Mesenchymal stem cell (in vitro differentiated cells and primary cell): ENCODE results near the gene SYTL2.

Source experiments
- DNase-seq: peaks from one replicate; pipeline ENCODE4 v3.0.0-alpha.2; 2013
- H2AFZ ChIP-seq: one replicate; pipeline ENCODE4 v1.6.1; 2013; ENCODE audit warnings: low read depth, mild to moderate bottlenecking, control low read depth, inconsistent platforms, low read length, moderate library complexity
- H2AK5ac ChIP-seq: 2 replicates; pipeline ENCODE4 v1.6.1; 2013; ENCODE audit warnings: low read length, moderate library complexity, mild to moderate bottlenecking, inconsistent platforms; ENCODE audit not compliant: severe bottlenecking
- H2BK120ac ChIP-seq: one replicate; pipeline ENCODE4 v1.6.1; 2013; ENCODE audit warnings: low read depth, mild to moderate bottlenecking, inconsistent platforms, low read length, moderate library complexity
- H2BK12ac ChIP-seq, 2 experiments: one replicate each; pipeline ENCODE4 v1.6.1; 2013; ENCODE audit warnings: inconsistent platforms in 2 of 2, low read length in 2 of 2, mild to moderate bottlenecking in 2 of 2, moderate library complexity in 2 of 2, control low read depth in 1 of 2
- H2BK15ac ChIP-seq: one replicate; pipeline ENCODE4 v1.6.1; 2013; ENCODE audit warnings: mild to moderate bottlenecking, low read depth, inconsistent platforms; ENCODE audit not compliant: poor library complexity, severe bottlenecking
- H2BK5ac ChIP-seq: 2 replicates; pipeline ENCODE4 v1.6.1; 2013; ENCODE audit warnings: low read depth, mild to moderate bottlenecking, low read length, control low read depth, inconsistent platforms; ENCODE audit not compliant: poor library complexity, severe bottlenecking
- H3K14ac ChIP-seq, 2 experiments: one replicate each; pipeline ENCODE4 v1.6.1; 2013; ENCODE audit warnings: inconsistent platforms in 2 of 2, low read length in 2 of 2, control low read depth in 1 of 2, mild to moderate bottlenecking in 1 of 2, moderate library complexity in 1 of 2
- H3K18ac ChIP-seq, 2 experiments: one replicate each; pipeline ENCODE4 v1.6.1; 2013; ENCODE audit warnings: inconsistent platforms in 2 of 2, low read length in 2 of 2, control low read depth in 1 of 2, low read depth in 1 of 2, mild to moderate bottlenecking in 1 of 2
- H3K23ac ChIP-seq, 2 experiments: one replicate each; pipeline ENCODE4 v1.6.1; 2013; ENCODE audit warnings: inconsistent platforms in 2 of 2, low read length in 2 of 2, mild to moderate bottlenecking in 2 of 2, moderate library complexity in 2 of 2, control low read depth in 1 of 2
- H3K27ac ChIP-seq: 2 replicates; pipeline ENCODE4 v1.5.1; 2013; ENCODE audit warnings: mild to moderate bottlenecking, moderate library complexity, low read length, control low read depth, inconsistent platforms; ENCODE audit not compliant: poor library complexity, severe bottlenecking
- H3K27me3 ChIP-seq, 2 experiments: 2 replicates each; pipeline versions ENCODE4 v1.6.1 to v1.7.0; 2013; ENCODE audit warnings: low read length in 2 of 2, mild to moderate bottlenecking in 2 of 2, moderate library complexity in 2 of 2, control low read depth in 1 of 2, inconsistent platforms in 1 of 2; ENCODE audit not compliant: control insufficient read depth in 1 of 2, insufficient read depth in 1 of 2
- H3K36me3 ChIP-seq, 2 experiments: 2 replicates each; pipeline versions ENCODE4 v1.6.1 to v1.7.0; 2013; ENCODE audit warnings: low read length in 2 of 2, control low read depth in 1 of 2, inconsistent platforms in 1 of 2, low read depth in 1 of 2, mild to moderate bottlenecking in 1 of 2; ENCODE audit not compliant: insufficient read depth in 2 of 2, control insufficient read depth in 1 of 2
- H3K4ac ChIP-seq, 2 experiments: one replicate each; pipeline ENCODE4 v1.6.1; 2013; ENCODE audit warnings: inconsistent platforms in 2 of 2, low read length in 2 of 2, mild to moderate bottlenecking in 2 of 2, moderate library complexity in 2 of 2, control low read depth in 1 of 2, low read depth in 1 of 2
- H3K4me1 ChIP-seq: 2 replicates; pipeline ENCODE4 v1.6.1; 2013; ENCODE audit warnings: low read depth, low read length, control low read depth; ENCODE audit not compliant: control insufficient read depth, insufficient read depth
- H3K4me2 ChIP-seq: 2 replicates; pipeline ENCODE4 v1.6.1; 2013; ENCODE audit warnings: low read length, mild to moderate bottlenecking, inconsistent platforms; ENCODE audit not compliant: poor library complexity, severe bottlenecking
- H3K4me3 ChIP-seq, 2 experiments: 2 replicates each; pipeline versions ENCODE4 v1.5.1 to v1.7.0; 2013; ENCODE audit warnings: low read length in 2 of 2, mild to moderate bottlenecking in 2 of 2, control low read depth in 1 of 2, low read depth in 1 of 2; ENCODE audit not compliant: insufficient read depth in 1 of 2
- H3K79me1 ChIP-seq: replicated peaks from 2 replicates; pipeline ENCODE4 v1.6.1; 2013; ENCODE audit warnings: mild to moderate bottlenecking, control low read depth, low read length, inconsistent platforms; ENCODE audit not compliant: poor library complexity, severe bottlenecking
- H3K9ac ChIP-seq: 2 replicates; pipeline ENCODE4 v1.7.0; 2013; ENCODE audit warnings: mild to moderate bottlenecking, low read length, moderate library complexity
- H3K9me3 ChIP-seq: 2 replicates; pipeline ENCODE4 v1.7.0; 2013; ENCODE audit warnings: mild to moderate bottlenecking, low read length; ENCODE audit not compliant: control insufficient read depth
- H4K8ac ChIP-seq: one replicate; pipeline ENCODE4 v1.6.1; 2013; ENCODE audit warnings: inconsistent platforms, mild to moderate bottlenecking, low read length, moderate library complexity
- H4K91ac ChIP-seq: one replicate; pipeline ENCODE4 v1.6.1; 2013; ENCODE audit warnings: mild to moderate bottlenecking, low read length, inconsistent platforms
- WGBS: methylation state at CpG from one replicate; pipeline ENCODE4 v1.1.7; 2013; ENCODE audit warnings: mixed read lengths; 5-methylcytosine and 5-hydroxymethylcytosine counted together

The SYTL2 gene

GRCh38 chr11:85848556-85848955 is 37.6 kb upstream of the SYTL2 start:
- no peak overlapping the region for H2BK120ac ChIP-seq
- no peak overlapping the region for H4K91ac ChIP-seq
- H3K4me2 ChIP-seq: no peak overlapping the region
- no peaks in the 10 kb centered on the region for H3K79me1 ChIP-seq
- no peak for DNase-seq
- H3K9me3 ChIP-seq: peaks cover 2% of the 10 kb centered on the region
- no peak overlapping the region for H3K18ac ChIP-seq
- H3K27me3 ChIP-seq: no peaks in the 10 kb centered on the region
- H3K9ac ChIP-seq: no peak overlapping the region
- H2AK5ac ChIP-seq: no peak overlapping the region
- no peak overlapping the region for H2BK15ac ChIP-seq
- no peak overlapping the region for H3K14ac ChIP-seq
- no peak overlapping the region for H3K27ac ChIP-seq
- peaks cover 1% of the 10 kb centered on the region for H3K4me1 ChIP-seq
- no peak overlapping the region for H3K23ac ChIP-seq
- no peak overlapping the region for H2AFZ ChIP-seq
- H3K4me3 ChIP-seq: no peak overlapping the region
- WGBS: no CpG with 5 or more reads among the region's 2 CpGs
- H4K8ac ChIP-seq: no peak overlapping the region
- H2BK12ac ChIP-seq: no peak overlapping the region
- H3K4ac ChIP-seq: no peak overlapping the region
- peaks cover 0 to 4% of the 10 kb centered on the region in 2 experiments for H3K36me3 ChIP-seq
- H2BK5ac ChIP-seq: no peak overlapping the region

GRCh38 chr11:85848006-85848405 is 37.1 kb upstream of the SYTL2 start:
- Histone ChIP-seq H3K27me3 (no peaks in the 10 kb centered on the region), H4K8ac (no peak overlapping the region), H3K4ac (no peak overlapping the region), H3K4me1 (peaks cover 1% of the 10 kb centered on the region), H3K4me2 (no peak overlapping the region), H4K91ac (no peak overlapping the region), H3K36me3 (peaks cover 0 to 4% of the 10 kb centered on the region in 2 experiments), H3K18ac (no peak overlapping the region), H3K14ac (no peak overlapping the region), H2BK120ac (no peak overlapping the region), H2BK5ac (no peak overlapping the region), H3K79me1 (no peaks in the 10 kb centered on the region), H3K27ac (no peak overlapping the region), H3K9me3 (peaks cover 2% of the 10 kb centered on the region), H3K9ac (no peak overlapping the region), H2BK12ac (no peak overlapping the region), H2AFZ (no peak overlapping the region), H2AK5ac (no peak overlapping the region), H2BK15ac (no peak overlapping the region), H3K23ac (no peak overlapping the region), H3K4me3 (no peak overlapping the region)
- WGBS: 72% methylated on average over 2 of the region's 3 CpGs
- DNase-seq: no peak

- no peak overlapping the region for H3K4me3 ChIP-seq
- H2BK5ac ChIP-seq: no peak overlapping the region
- no peak overlapping the region for H3K27ac ChIP-seq
- no peak overlapping the region for H2BK12ac ChIP-seq
- H3K79me1 ChIP-seq: no peaks in the 10 kb centered on the region
- H3K4me1 ChIP-seq: peaks cover 1% of the 10 kb centered on the region
- H4K91ac ChIP-seq: no peak overlapping the region
- no peak overlapping the region for H3K9ac ChIP-seq
- no peak overlapping the region for H4K8ac ChIP-seq
- H2AFZ ChIP-seq: no peak overlapping the region
- H3K9me3 ChIP-seq: peaks cover 2% of the 10 kb centered on the region
- no peak overlapping the region for H3K4me2 ChIP-seq
- DNase-seq: no peak
- H3K36me3 ChIP-seq: peaks cover 0 to 3% of the 10 kb centered on the region in 2 experiments
- H3K18ac ChIP-seq: no peak overlapping the region
- no peak overlapping the region for H3K23ac ChIP-seq
- H2BK120ac ChIP-seq: no peak overlapping the region
- no peak overlapping the region for H3K14ac ChIP-seq
- H2AK5ac ChIP-seq: no peak overlapping the region
- no peaks in the 10 kb centered on the region for H3K27me3 ChIP-seq
- no peak overlapping the region for H2BK15ac ChIP-seq
- H3K4ac ChIP-seq: no peak overlapping the region
Measured at GRCh38 chr11:85847436-85847835, 36.5 kb upstream of the SYTL2 start.

GRCh38 chr11:85845124-85845631 is 34.2 kb upstream of the SYTL2 start:
- WGBS: 100% methylated on average over 1 of the region's 1 CpG

More at GRCh38 chr11:85845124-85845631, 34.2 kb upstream of the SYTL2 start:
- Histone ChIP-seq H4K8ac (no peak overlapping the region), H3K9ac (no peak overlapping the region), H4K91ac (no peak overlapping the region), H3K18ac (no peak overlapping the region), H3K79me1 (no peaks in the 10 kb centered on the region), H3K4me2 (no peak overlapping the region), H3K4me1 (peaks cover 1% of the 10 kb centered on the region), H3K4ac (no peak overlapping the region), H2BK15ac (no peak overlapping the region), H2BK12ac (no peak overlapping the region), H2AFZ (no peak overlapping the region), H3K23ac (no peak overlapping the region), H3K14ac (no peak overlapping the region), H2BK5ac (no peak overlapping the region), H2AK5ac (no peak overlapping the region), H2BK120ac (no peak overlapping the region), H3K36me3 (no peaks in the 10 kb centered on the region), H3K4me3 (no peak overlapping the region), H3K27ac (no peak overlapping the region), H3K27me3 (no peaks in the 10 kb centered on the region), H3K9me3 (peaks cover 2% of the 10 kb centered on the region)
- no peak for DNase-seq
